T-helper 1 cell treated with Interleukin-12 subunit alpha and Interleukin-12 subunit beta and Interleukin-4 antibody, amounts not matched to agents 30 μg/mL and 1 μg/mL, for 36 hours (primary cell): ENCODE measurements around the gene EPHX1.

ENCODE experiments used
- H3K27ac Mint-ChIP-seq: one replicate; pipeline ENCODE4 v1.8.0; 2021; ENCODE audit warnings: mild to moderate bottlenecking, mixed read lengths
- H3K27me3 Mint-ChIP-seq: one replicate; pipeline ENCODE4 v1.8.0; 2021; ENCODE audit warnings: low read depth, mixed read lengths
- H3K36me3 Mint-ChIP-seq: one replicate; pipeline ENCODE4 v1.8.0; 2021; ENCODE audit warnings: low read depth, mixed read lengths
- H3K4me1 Mint-ChIP-seq: one replicate; pipeline ENCODE4 v1.8.0; 2021; ENCODE audit warnings: low read depth, mixed read lengths
- H3K4me3 Mint-ChIP-seq: one replicate; pipeline ENCODE4 v1.8.0; 2021; ENCODE audit warnings: mild to moderate bottlenecking, moderate library complexity, mixed read lengths
- H3K9me3 Mint-ChIP-seq: one replicate; pipeline ENCODE4 v1.8.0; 2021; ENCODE audit warnings: mixed read lengths

EPHX1 gene

DNA sequence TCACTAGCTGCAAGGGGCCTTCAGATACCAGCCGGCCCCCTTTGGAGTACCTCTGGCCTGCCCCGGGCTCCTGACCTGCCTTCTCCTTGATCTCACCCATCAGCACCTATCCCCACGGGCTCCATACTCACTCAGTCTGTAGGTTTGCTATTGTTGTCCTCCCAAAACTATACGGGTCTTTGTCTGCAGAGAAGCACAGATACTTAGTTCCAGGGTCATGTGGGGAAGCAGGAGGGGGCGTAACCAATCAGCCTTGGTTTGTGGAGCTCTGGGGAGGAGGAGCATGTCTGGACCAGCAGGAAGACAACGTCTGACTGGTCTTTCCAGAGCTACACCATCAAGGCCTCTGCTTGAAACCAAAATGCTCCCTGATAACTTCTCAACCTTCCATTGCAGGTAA lies 57.1 kb downstream of the EPHX1 start:
- H3K36me3 Mint-ChIP-seq: peaks cover 54% of the 10 kb centered on the region
- no peaks in the 10 kb centered on the region for H3K9me3 Mint-ChIP-seq
- H3K4me1 Mint-ChIP-seq: peaks cover 24% of the 10 kb centered on the region
- H3K27me3 Mint-ChIP-seq: no peaks in the 10 kb centered on the region
- peak overlapping the region; percentile 13 for H3K27ac Mint-ChIP-seq
- H3K4me3 Mint-ChIP-seq: peak overlapping the region; percentile 29

DNA sequence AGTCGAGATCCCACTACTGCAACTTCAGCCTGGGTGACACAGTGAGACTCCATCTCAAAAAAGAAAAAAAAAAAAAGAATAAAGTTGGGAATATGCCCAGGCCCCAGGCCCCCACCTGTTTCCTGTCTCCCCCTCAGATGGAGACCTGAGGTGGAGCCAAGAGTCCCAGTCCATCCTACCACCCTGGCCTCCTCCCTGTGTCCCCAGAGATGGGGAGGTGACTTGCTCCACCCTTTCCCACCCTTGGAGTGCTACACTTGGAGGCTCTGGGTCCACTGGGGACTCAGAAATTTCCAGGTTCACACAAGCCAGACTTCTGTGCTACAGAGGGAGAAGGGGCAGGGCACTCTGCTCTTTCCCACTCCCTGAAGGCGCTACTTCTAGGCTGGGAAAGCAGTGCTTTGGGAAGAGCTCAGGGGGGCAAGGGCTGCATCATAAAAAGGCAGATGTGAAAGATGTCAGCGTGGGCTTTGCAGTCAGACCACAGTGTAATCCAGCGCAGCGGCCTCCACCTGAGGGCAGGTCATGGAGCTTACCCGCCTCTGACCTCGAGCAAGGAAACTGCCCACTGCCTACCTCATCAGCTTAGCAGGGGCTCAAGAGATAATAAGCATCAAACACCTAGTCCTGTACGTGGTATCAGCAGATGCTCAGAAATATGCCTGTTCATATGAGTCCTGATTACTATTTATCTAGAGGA lies 58.9 kb downstream of the EPHX1 start:
- H3K4me1 Mint-ChIP-seq: peaks cover 24% of the 10 kb centered on the region
- H3K27ac Mint-ChIP-seq: no peak overlapping the region
- no peak overlapping the region for H3K4me3 Mint-ChIP-seq
- no peaks in the 10 kb centered on the region for H3K9me3 Mint-ChIP-seq
- no peaks in the 10 kb centered on the region for H3K27me3 Mint-ChIP-seq
- peaks cover 53% of the 10 kb centered on the region for H3K36me3 Mint-ChIP-seq

DNA sequence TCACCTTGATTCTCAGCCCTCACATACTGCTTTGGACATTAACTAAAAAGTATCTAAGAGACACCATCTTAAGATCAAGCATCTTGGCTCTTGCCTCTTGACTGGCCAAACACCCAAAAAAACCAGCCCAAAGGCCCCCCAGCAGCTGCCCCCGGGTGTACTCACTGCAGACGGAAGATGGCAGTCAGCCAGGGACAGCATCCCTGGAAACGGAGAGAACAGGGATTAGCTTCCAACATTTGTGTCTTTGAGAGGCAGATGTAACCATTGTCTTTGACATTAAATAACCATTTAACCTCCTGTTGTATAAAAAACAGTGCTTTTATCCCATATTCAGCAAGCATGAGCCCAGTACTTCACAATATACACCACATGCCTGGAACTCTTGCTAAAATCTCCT lies 61.0 kb downstream of the EPHX1 start:
- Mint-ChIP-seq H3K4me1 (peaks cover 25% of the 10 kb centered on the region), H3K4me3 (no peak overlapping the region), H3K9me3 (no peaks in the 10 kb centered on the region), H3K36me3 (peaks cover 52% of the 10 kb centered on the region), H3K27ac (no peak overlapping the region), H3K27me3 (no peaks in the 10 kb centered on the region)

DNA sequence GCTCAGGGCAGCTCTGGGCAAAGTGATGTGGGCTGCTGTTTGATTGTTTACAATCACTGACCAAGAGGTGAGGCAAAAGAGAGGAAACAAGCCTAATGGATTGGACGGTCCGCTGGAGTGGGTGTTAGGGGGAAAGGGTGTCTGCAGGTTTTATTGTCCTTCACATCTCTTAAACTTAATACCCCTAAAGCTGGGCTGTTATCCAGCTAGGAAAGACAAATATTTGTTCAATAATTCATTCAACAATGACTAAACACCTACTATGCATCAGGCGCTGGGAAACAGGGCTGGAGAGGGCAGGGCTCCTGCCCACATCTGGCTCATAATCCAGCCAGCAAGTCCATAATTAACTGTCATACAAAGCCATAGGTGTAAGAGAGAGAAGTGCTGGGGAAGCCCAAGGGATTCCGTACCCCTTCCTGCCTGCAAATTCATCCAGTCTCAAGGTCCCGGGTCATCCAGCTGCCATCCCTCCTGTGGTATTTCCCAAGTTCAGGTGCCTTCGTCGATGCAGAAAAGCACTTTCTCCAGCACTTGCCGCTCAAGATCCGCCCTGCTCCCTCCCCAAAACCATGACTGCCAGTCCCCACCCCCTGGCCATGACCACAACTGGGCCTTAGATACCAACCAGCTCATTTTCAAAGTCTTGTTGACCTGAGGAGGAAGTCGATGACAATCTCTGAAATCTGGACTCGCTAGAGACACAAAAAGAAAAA lies 61.6 kb downstream of the EPHX1 start:
- Mint-ChIP-seq H3K9me3 (no peaks in the 10 kb centered on the region), H3K27ac (no peak overlapping the region), H3K27me3 (no peaks in the 10 kb centered on the region), H3K4me3 (no peak overlapping the region), H3K4me1 (peaks cover 25% of the 10 kb centered on the region), H3K36me3 (peaks cover 46% of the 10 kb centered on the region)

DNA sequence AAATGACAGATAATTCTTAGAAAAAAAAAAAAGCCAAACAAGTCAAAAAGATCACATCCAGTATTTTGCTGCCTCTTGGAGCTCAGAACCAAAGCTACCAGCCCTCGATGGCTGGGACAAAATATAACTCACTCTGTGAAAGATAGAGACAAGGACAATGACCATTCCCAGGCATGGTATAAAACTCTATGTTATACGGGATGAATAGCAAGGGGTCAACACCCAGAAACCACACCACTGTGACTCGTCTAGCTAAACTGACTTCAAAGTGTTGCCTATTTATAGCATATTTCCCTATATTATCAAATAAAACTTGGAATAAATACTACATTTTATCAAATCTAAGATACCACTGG lies 62.1 kb downstream of the EPHX1 start:
- no peak overlapping the region for H3K27ac Mint-ChIP-seq
- peaks cover 46% of the 10 kb centered on the region for H3K36me3 Mint-ChIP-seq
- H3K4me3 Mint-ChIP-seq: no peak overlapping the region
- no peaks in the 10 kb centered on the region for H3K27me3 Mint-ChIP-seq
- H3K9me3 Mint-ChIP-seq: no peaks in the 10 kb centered on the region
- peaks cover 22% of the 10 kb centered on the region for H3K4me1 Mint-ChIP-seq

DNA sequence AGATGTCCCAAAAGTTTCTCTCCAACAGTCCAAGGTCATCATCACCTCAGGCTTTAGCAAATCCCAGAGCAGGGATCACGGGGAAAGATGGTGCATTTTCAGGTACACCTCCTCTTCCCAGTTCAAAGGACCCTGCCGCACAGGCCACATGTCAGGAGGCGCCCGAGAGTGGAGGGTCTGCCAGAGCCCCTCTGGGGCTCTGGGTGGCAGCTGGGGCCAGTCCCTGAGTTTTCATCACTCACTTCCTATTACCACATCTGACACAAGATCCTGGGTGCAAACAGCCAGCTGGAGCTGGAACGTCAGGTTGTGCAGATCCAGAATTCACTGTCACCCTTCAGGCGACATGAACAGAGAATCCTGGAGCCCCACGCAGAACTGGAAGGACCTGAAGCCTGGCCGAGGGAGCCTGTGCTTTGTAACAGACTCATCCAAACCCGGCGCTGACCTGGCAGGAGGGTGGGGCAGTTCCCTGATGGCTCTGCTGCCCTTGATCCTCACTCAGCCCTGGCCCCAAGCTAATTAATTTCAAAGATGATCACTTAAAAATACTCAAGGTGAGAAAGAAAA lies 63.4 kb downstream of the EPHX1 start:
- no peak overlapping the region for H3K4me3 Mint-ChIP-seq
- H3K27me3 Mint-ChIP-seq: no peaks in the 10 kb centered on the region
- H3K27ac Mint-ChIP-seq: no peak overlapping the region
- peaks cover 44% of the 10 kb centered on the region for H3K36me3 Mint-ChIP-seq
- H3K9me3 Mint-ChIP-seq: no peaks in the 10 kb centered on the region
- peaks cover 23% of the 10 kb centered on the region for H3K4me1 Mint-ChIP-seq

DNA sequence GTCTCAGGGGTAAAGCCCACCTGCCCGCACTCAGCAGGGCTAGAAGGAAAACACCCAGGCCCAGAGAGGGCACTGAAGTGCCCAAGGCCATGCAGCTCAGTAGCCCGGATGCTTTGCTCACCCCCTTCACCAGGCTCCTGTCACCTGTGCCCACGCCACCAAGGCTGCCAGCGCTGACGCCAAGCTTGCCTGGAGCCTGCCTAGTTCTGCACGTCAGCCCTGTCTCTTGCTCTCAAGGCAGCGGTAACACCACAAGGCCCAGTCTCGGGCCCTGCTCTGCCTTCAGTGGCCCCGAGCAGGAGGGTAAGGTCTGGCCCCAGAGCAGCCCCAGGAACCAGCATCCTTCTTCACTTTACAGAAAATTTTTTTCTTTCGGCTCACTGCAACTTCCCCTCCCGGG lies 64.5 kb downstream of the EPHX1 start:
- Mint-ChIP-seq H3K4me1 (peaks cover 32% of the 10 kb centered on the region), H3K4me3 (no peak overlapping the region), H3K9me3 (no peaks in the 10 kb centered on the region), H3K27me3 (no peaks in the 10 kb centered on the region), H3K36me3 (peaks cover 47% of the 10 kb centered on the region), H3K27ac (no peak overlapping the region)

DNA sequence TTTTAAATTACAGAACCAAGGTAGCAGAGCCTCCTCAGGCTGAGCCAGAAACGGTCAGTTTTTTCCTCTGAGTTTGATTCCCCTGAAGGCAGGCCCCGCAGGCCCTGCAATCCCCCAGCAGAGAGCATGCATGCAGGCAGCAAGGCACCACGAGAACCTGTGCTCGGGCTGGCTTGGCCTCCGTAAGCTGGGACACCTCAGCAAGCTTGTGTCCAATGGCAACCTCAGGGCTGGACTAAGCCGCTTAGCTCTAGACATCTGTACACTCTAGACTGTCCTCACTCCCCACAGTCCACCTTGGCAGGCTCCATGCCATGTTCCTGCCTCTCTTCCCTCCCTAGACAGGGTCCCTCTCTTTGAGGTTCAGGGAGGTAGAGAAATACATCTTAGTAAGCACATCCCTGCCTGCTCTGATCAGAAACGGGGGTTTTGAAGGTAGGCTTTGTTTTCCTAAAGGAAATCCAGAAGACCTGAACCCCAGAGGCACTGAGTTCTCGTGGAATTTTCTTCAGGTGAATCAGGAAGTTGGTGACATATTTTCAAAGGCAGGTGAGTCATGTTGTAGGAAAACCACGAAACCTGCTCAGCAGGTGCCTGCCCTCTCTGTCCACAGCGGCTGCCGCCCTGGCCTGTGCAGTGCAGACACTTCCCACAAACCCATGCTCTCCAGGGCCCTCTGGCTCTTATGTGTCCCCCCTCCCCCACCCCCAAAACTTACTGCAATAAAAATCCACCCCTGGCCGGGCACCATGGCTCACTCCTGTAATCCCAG lies 65.3 kb downstream of the EPHX1 start:
- Mint-ChIP-seq H3K4me1 (peaks cover 40% of the 10 kb centered on the region), H3K27ac (no peak overlapping the region), H3K36me3 (peaks cover 52% of the 10 kb centered on the region), H3K27me3 (no peaks in the 10 kb centered on the region), H3K9me3 (no peaks in the 10 kb centered on the region), H3K4me3 (no peak overlapping the region)

DNA sequence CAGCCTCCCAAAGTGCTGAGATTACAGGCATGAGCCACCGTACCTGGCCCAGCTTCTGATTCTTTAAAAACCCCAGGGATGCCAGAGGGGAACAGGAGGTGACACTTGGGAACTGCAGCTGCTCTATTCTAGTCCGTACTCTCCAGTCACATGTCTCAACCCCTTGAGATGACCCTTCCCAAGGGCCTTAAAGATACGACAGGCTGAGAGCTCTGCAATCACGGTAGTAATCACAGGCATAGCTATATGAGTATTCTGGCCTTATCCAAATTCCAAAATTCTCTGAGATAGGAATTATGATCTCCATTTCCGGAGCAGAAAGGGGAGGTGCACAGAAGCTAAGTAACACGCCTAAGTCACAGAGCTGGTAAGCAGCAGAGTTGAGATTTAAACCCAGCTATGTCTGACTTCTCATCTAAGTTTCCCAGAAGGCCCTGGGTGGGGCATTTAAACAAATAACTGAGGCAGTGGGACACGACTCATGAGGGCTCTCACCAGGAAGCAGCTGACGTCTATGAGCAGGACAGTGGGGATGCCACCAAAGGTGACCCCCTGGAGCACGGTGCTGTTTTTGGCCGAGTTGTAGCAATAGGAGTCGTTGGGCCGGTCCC lies 67.1 kb downstream of the EPHX1 start:
- peaks cover 38% of the 10 kb centered on the region for H3K36me3 Mint-ChIP-seq
- H3K27me3 Mint-ChIP-seq: no peaks in the 10 kb centered on the region
- H3K4me1 Mint-ChIP-seq: peaks cover 48% of the 10 kb centered on the region
- H3K4me3 Mint-ChIP-seq: no peak overlapping the region
- H3K27ac Mint-ChIP-seq: no peak overlapping the region
- H3K9me3 Mint-ChIP-seq: no peaks in the 10 kb centered on the region

DNA sequence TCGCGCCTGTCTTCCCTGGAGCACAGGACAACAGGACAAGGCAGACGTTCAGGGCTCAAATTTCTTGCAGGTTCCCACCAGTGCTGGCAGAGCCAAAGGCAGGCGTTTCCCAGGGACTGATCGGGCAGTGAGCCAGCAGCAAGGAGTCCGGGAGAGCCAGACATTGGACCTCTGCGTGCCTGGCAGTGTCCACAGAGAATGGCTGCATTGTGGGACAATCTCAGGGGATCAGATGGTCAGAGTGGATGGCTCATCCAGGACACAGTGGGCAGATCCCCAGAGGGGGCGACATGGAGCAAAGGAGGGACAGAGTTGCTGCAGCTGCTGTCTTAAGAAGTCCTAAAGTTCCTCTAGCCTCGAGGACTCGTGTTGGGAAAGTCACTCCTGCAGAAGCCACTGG lies 67.7 kb downstream of the EPHX1 start:
- peaks cover 48% of the 10 kb centered on the region for H3K4me1 Mint-ChIP-seq
- H3K9me3 Mint-ChIP-seq: no peaks in the 10 kb centered on the region
- no peak overlapping the region for H3K4me3 Mint-ChIP-seq
- H3K36me3 Mint-ChIP-seq: peaks cover 37% of the 10 kb centered on the region
- no peaks in the 10 kb centered on the region for H3K27me3 Mint-ChIP-seq
- peak overlapping the region; percentile 74 for H3K27ac Mint-ChIP-seq

DNA sequence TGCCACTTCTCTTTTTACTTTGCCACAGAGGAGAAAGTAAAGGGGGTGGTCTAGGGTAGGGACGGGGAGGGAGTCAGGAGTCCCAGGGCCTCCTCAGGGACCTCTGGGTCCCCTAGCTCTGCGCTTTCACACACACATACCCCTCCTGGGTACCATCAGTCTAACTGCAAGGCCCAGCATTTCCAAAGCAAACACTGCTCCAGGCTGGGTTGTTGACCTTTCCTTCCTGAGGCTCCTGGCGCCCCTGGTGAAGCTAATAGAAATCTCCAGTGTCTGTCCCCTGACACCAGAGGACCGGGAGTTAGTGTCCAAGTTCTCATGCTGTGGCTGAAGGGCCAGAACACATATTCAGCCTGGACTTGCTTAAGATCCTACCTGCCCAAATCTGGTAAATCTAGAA lies 68.4 kb downstream of the EPHX1 start:
- H3K27ac Mint-ChIP-seq: no peak overlapping the region
- peaks cover 3% of the 10 kb centered on the region for H3K27me3 Mint-ChIP-seq
- H3K4me3 Mint-ChIP-seq: no peak overlapping the region
- peaks cover 51% of the 10 kb centered on the region for H3K4me1 Mint-ChIP-seq
- peaks cover 36% of the 10 kb centered on the region for H3K36me3 Mint-ChIP-seq
- H3K9me3 Mint-ChIP-seq: no peaks in the 10 kb centered on the region

DNA sequence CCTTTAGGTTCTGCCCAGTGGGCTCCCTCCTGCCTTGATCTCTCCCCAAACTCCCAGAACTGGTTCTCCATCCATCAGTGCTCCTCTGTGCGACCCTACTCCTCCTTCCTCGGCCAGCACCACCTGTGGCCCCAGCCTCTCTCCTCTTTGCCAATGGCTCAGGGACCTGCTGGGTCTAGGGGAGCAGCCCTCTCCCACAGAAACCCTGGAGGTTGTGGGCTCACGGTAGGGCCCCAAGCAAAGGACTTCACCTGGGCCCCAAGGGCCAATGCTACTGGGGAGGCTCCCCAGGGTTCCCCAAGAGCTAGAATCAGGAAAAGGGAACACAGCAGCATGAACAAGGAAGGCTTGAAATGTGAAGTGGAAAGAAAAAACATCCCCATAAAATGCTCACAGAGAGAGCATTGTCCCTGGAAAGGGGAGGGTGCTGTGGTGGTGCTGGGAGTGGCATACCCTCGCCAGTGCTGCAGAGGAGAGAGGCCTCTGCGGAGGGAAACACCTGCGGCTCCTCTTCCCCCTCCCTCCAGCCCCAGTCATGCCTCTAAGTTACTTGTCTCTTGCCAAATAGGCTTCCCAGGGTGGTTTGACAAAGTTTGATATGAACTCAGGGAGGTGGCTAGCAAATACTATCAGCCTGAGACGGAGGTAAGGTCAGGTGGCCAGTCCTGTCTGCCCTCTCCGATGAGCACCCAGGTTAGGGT lies 69.7 kb downstream of the EPHX1 start:
- H3K27ac Mint-ChIP-seq: peak overlapping the region; percentile 45
- no peaks in the 10 kb centered on the region for H3K9me3 Mint-ChIP-seq
- H3K4me1 Mint-ChIP-seq: peaks cover 56% of the 10 kb centered on the region
- peaks cover 14% of the 10 kb centered on the region for H3K27me3 Mint-ChIP-seq
- peaks cover 30% of the 10 kb centered on the region for H3K36me3 Mint-ChIP-seq
- H3K4me3 Mint-ChIP-seq: peak overlapping the region; percentile 87

DNA sequence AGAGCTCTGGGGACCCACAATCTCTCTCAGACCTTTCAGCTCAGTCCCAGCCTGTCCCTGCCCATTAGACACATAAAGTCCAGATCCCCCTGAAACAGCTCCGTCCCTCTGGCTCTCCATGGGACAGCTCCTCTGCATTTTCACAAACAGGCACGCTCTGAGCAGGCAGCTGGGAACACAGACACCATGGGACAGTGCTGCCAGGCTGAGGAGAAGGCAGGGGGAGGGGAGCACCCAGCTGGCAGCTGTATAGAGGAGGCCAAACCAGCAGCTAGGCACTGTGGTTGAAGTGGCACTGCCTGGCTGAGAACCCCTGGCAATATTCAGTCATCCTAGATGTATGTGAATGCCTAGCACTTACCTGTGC lies 70.3 kb downstream of the EPHX1 start:
- no peak overlapping the region for H3K27ac Mint-ChIP-seq
- peaks cover 56% of the 10 kb centered on the region for H3K4me1 Mint-ChIP-seq
- no peaks in the 10 kb centered on the region for H3K9me3 Mint-ChIP-seq
- H3K27me3 Mint-ChIP-seq: peaks cover 14% of the 10 kb centered on the region
- peaks cover 25% of the 10 kb centered on the region for H3K36me3 Mint-ChIP-seq
- peak overlapping the region; percentile 87 for H3K4me3 Mint-ChIP-seq

DNA sequence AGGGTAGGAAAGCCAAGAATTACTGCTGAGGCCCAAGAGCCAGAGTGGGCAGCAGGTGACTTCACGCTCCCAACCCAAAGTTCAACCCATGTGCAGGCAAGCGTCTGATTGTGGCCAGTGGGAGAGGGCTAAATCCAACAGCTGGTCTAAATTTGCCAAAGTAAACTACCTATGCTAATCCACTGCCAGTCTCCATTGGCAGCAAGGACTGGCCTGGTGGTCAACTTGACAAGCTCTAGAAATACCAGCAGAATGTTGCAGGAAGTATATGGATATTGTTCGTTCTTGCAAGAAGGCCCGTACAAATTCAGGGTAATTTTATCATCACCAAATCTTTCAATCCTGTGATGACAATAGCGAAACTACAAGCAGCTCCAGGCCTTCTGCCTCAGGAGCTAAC lies 70.7 kb downstream of the EPHX1 start:
- H3K27ac Mint-ChIP-seq: peak overlapping the region; percentile 71
- H3K4me3 Mint-ChIP-seq: peak overlapping the region; percentile 87
- no peaks in the 10 kb centered on the region for H3K9me3 Mint-ChIP-seq
- peaks cover 24% of the 10 kb centered on the region for H3K36me3 Mint-ChIP-seq
- peaks cover 14% of the 10 kb centered on the region for H3K27me3 Mint-ChIP-seq
- peaks cover 51% of the 10 kb centered on the region for H3K4me1 Mint-ChIP-seq
